AG04450 (cell line): ENCODE results near the gene CDA. TPM values are rescaled to one million over a fixed set of nuclear protein-coding genes. Genes with fewer than 3 reads are reported as not detected.

Experiments used
- CTCF ChIA-PET: fragments of 300-600, 350-600 bp; formaldehyde crosslinking; extraction: SDS; loops from one replicate; lab custom pipeline; 2022; ENCODE audit warnings: antibody characterized with exemption, inconsistent platforms; lab: Charles Lee
- POLR2A ChIA-PET: fragments of 350-600 bp; formaldehyde crosslinking; extraction: SDS; loops from one replicate; lab custom pipeline; 2021; ENCODE audit warnings: antibody characterized with exemption, inconsistent platforms; lab: Yijun Ruan, JAX
- DNase-seq: peaks from one replicate; pipeline ENCODE4 v3.0.0-alpha.2; 2011; ENCODE audit warnings: low read depth, low spot score
- H3K27ac ChIP-seq: one replicate; pipeline ENCODE4 v1.5.1; 2012; ENCODE audit warnings: low read depth, low read length, control low read depth
- H3K27me3 ChIP-seq: one replicate; pipeline ENCODE4 v1.6.0; 2012; ENCODE audit warnings: low read length; ENCODE audit not compliant: control insufficient read depth, insufficient read depth
- H3K4me3 ChIP-seq: 2 replicates; pipeline ENCODE4 v1.5.1; 2011; ENCODE audit warnings: mild to moderate bottlenecking, low read depth, low read length, control low read depth
- H3K9me3 ChIP-seq: 2 replicates; pipeline ENCODE4 v1.5.1; 2012; ENCODE audit warnings: low read length; ENCODE audit not compliant: control insufficient read depth, insufficient read depth
- polyA plus RNA-seq: library from polyadenylated mRNA; depleted of rRNA; stranded (reverse); fragments of >200 nt; gene quantifications from 2 replicates; pipeline ENCODE4 v1.2.3, GENCODE V29; 2011
- TF ChIP-seq, protein P1 (sequence below): IDR thresholded peaks from 2 replicates; pipeline ENCODE4 v1.5.1; 2011; ENCODE audit warnings: low read depth, low read length, control low read depth, inconsistent platforms

CDA gene
- polyA plus RNA-seq, 1 experiment, result 2.8 TPM

GRCh38 chr1:20616847-20617487 is 28.1 kb downstream of the CDA start:
- H3K27me3 ChIP-seq, result no peaks in the 10 kb centered on the region
- CTCF ChIA-PET, result interaction anchor here (1.2 to 3.6 kb wide), 2 partner anchors 16 to 42 kb away, joined by 5 to 22 read pairs; partner anchors contain the start of gene PINK1
- DNase-seq, result no peak
- H3K4me3 ChIP-seq, result no peak overlapping the region
- H3K9me3 ChIP-seq, result no peaks in the 10 kb centered on the region
- POLR2A ChIA-PET, result interaction anchor here (0.5 kb wide), 1 partner anchor 29 kb away, joined by 3 read pairs; no protein-coding TSS in a partner anchor
- TF ChIP-seq, protein P1, sequence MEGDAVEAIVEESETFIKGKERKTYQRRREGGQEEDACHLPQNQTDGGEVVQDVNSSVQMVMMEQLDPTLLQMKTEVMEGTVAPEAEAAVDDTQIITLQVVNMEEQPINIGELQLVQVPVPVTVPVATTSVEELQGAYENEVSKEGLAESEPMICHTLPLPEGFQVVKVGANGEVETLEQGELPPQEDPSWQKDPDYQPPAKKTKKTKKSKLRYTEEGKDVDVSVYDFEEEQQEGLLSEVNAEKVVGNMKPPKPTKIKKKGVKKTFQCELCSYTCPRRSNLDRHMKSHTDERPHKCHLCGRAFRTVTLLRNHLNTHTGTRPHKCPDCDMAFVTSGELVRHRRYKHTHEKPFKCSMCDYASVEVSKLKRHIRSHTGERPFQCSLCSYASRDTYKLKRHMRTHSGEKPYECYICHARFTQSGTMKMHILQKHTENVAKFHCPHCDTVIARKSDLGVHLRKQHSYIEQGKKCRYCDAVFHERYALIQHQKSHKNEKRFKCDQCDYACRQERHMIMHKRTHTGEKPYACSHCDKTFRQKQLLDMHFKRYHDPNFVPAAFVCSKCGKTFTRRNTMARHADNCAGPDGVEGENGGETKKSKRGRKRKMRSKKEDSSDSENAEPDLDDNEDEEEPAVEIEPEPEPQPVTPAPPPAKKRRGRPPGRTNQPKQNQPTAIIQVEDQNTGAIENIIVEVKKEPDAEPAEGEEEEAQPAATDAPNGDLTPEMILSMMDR, result no peak
- H3K27ac ChIP-seq, result no peak overlapping the region

DNA sequence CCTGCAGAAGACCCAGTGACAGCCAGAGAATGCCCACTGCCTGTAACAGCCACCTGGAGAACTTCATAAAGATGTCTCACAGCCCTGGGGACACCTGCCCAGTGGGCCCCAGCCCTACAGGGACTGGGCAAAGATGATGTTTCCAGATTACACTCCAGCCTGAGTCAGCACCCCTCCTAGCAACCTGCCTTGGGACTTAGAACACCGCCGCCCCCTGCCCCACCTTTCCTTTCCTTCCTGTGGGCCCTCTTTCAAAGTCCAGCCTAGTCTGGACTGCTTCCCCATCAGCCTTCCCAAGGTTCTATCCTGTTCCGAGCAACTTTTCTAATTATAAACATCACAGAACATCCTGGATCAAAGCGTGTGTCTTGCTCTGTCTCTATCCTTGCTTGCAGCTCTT is 29.7 kb downstream of the CDA start:
- no peak for DNase-seq
- Histone ChIP-seq H3K9me3 (no peaks in the 10 kb centered on the region), H3K27me3 (no peaks in the 10 kb centered on the region), H3K27ac (no peak overlapping the region), H3K4me3 (no peak overlapping the region)
- CTCF ChIA-PET, result no interaction called here
- TF ChIP-seq, protein P1, result no peak
- POLR2A ChIA-PET, result no interaction called here

DNA sequence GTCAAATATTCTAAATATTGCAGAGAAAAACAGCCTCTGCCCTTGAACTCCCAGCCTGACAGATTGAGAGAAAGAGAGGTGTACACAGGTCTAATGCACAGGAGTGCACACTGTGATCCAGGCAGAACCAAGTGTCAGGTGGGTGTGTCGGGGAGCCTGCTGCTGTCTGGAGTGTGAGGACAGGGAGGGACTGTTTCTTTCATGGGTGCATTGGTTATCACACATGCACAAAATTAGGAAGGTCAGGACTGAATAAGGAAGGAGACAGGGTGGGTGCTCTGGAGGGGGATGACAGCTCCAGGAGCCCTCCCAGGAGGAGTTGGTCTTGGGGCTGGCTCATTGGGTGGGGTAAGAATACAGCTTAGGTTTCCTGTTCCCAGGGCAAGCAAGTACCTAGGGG is 31.1 kb downstream of the CDA start:
- ChIA-PET CTCF (interaction anchor here (1.1 kb wide), 1 partner anchor 45 kb away, joined by 5 read pairs; no protein-coding TSS in a partner anchor), POLR2A (no interaction called here)
- TF ChIP-seq, protein P1, result no peak
- no peak overlapping the region for H3K4me3 ChIP-seq
- no peaks in the 10 kb centered on the region for H3K9me3 ChIP-seq
- no peak for DNase-seq
- no peaks in the 10 kb centered on the region for H3K27me3 ChIP-seq
- no peak overlapping the region for H3K27ac ChIP-seq

DNA sequence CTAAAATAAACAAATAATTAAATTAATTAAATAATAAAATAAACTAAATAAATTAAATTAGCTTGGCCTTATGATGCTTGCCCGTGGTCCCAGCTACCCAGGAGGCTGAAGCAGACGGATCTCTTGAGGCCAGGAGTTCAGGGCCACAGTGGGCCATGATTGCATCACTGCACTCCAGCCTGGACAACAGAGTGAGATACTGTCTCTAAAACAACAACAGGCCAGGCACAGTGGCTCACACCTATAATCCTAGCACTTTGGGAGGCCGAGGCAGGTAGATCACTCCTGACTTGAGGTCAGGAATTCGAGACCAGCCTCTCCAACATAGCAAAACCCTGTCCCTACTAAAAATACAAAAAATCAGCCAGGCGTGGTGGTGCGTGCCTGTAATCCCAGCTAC is 32.1 kb downstream of the CDA start:
- TF ChIP-seq, protein P1, result no peak
- Histone ChIP-seq H3K9me3 (no peaks in the 10 kb centered on the region), H3K27me3 (no peaks in the 10 kb centered on the region), H3K4me3 (no peak overlapping the region), H3K27ac (no peak overlapping the region)
- ChIA-PET POLR2A (no interaction called here), CTCF (interaction anchor here (0.7 to 2.3 kb wide), 3 partner anchors 9 to 517 kb away, joined by 3 to 7 read pairs (median 6); no protein-coding TSS in a partner anchor)
- DNase-seq, result no peak

GRCh38 chr1:20624709-20625108 is 35.8 kb downstream of the CDA start:
- ChIA-PET CTCF (interaction anchor here (0.9 to 1.8 kb wide), 2 partner anchors 8 to 412 kb away, joined by 3 to 16 read pairs; partner anchors contain the start of gene PINK1), POLR2A (no interaction called here)

More at GRCh38 chr1:20624709-20625108, 35.8 kb downstream of the CDA start:
- H3K27me3 ChIP-seq, result no peaks in the 10 kb centered on the region
- no peaks in the 10 kb centered on the region for H3K9me3 ChIP-seq
- no peak for DNase-seq
- TF ChIP-seq, protein P1, result no peak
- H3K27ac ChIP-seq, result no peak overlapping the region
- no peak overlapping the region for H3K4me3 ChIP-seq
